ENCODE measurements around the gene CAPN9.

CAPN9 gene

GRCh38 chr1:230824551-230824918 lies 77.3 kb downstream of the CAPN9 start:
- H3K4me1 Mint-ChIP-seq (ENCODE audit: low read depth): no peaks in the 10 kb centered on the region
- no peaks in the 10 kb centered on the region for H3K36me3 Mint-ChIP-seq
- no peak overlapping the region for H3K4me3 Mint-ChIP-seq
- H3K9me3 Mint-ChIP-seq (ENCODE audit: low read depth): no peaks in the 10 kb centered on the region
- H3K27me3 Mint-ChIP-seq: no peaks in the 10 kb centered on the region
- H3K27ac Mint-ChIP-seq: no peak overlapping the region

- no peaks in the 10 kb centered on the region for H3K36me3 Mint-ChIP-seq
- no peaks in the 10 kb centered on the region for H3K4me1 Mint-ChIP-seq (ENCODE audit: low read depth)
- H3K9me3 Mint-ChIP-seq (ENCODE audit: low read depth): no peaks in the 10 kb centered on the region
- H3K27ac Mint-ChIP-seq: no peak overlapping the region
- no peaks in the 10 kb centered on the region for H3K27me3 Mint-ChIP-seq
- no peak overlapping the region for H3K4me3 Mint-ChIP-seq
Observed at GRCh38 chr1:230824919-230825721, 77.9 kb downstream of the CAPN9 start.

DNA sequence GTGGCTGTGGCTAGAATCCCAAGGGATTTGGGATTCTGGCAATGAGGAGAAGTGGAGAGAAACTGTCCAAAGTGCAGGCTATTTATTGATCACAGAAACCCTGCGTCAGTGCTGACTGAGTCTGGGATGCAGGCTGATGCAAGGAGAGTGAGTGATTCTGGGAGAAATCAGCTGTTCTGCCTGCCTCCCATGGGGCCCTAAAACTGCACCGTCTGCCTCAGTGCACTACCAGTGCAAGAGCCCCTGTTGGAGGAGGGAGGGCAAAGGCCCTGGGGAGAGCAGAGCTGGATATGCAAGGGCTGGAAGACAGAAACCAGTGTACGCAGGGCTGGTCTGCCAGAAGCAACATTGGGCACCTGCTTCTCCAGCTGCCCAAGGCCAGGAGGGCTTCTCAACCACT lies 78.6 kb downstream of the CAPN9 start:
- H3K36me3 Mint-ChIP-seq: no peaks in the 10 kb centered on the region
- no peak overlapping the region for H3K4me3 Mint-ChIP-seq
- no peak overlapping the region for H3K27ac Mint-ChIP-seq
- H3K27me3 Mint-ChIP-seq: no peaks in the 10 kb centered on the region
- H3K9me3 Mint-ChIP-seq (ENCODE audit: low read depth): no peaks in the 10 kb centered on the region
- H3K4me1 Mint-ChIP-seq (ENCODE audit: low read depth): no peaks in the 10 kb centered on the region

- no peaks in the 10 kb centered on the region for H3K4me1 Mint-ChIP-seq (ENCODE audit: low read depth)
- no peaks in the 10 kb centered on the region for H3K36me3 Mint-ChIP-seq
- H3K9me3 Mint-ChIP-seq (ENCODE audit: low read depth): no peaks in the 10 kb centered on the region
- H3K27ac Mint-ChIP-seq: no peak overlapping the region
- no peaks in the 10 kb centered on the region for H3K27me3 Mint-ChIP-seq
- no peak overlapping the region for H3K4me3 Mint-ChIP-seq
Observed at GRCh38 chr1:230826166-230826875, 79.1 kb downstream of the CAPN9 start.

DNA sequence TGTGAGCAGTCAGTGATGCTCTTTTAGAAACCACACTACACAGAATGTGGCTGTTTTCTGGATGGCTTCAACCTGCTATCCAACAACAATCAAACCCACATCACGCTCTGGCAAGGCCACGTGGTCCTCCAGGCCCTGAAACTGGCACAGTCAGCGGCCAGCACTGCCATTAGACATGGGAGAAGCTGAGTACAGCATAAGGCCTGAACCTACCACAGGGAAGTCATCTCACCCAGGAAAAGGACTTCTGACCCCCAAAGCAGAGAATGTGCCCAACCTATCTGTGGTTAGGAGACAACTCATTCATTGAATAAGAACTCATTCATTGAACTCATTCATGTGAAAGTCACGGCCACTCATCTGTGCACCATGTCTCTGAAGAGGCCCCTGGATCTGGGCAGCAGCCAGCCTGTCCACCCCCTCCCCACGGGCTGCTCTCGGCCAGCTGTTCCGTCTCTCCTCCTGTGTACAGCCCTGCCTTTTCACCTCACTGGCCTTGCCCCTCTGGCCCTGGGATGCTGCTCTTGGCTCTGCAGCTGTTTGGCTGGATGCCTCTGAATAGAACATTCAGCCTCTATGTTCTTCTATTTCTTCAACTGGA lies 80.0 kb downstream of the CAPN9 start:
- H3K27me3 Mint-ChIP-seq: no peaks in the 10 kb centered on the region
- H3K4me3 Mint-ChIP-seq: no peak overlapping the region
- H3K36me3 Mint-ChIP-seq: no peaks in the 10 kb centered on the region
- H3K4me1 Mint-ChIP-seq (ENCODE audit: low read depth): no peaks in the 10 kb centered on the region
- peaks cover 4% of the 10 kb centered on the region for H3K9me3 Mint-ChIP-seq (ENCODE audit: low read depth)
- H3K27ac Mint-ChIP-seq: no peak overlapping the region

DNA sequence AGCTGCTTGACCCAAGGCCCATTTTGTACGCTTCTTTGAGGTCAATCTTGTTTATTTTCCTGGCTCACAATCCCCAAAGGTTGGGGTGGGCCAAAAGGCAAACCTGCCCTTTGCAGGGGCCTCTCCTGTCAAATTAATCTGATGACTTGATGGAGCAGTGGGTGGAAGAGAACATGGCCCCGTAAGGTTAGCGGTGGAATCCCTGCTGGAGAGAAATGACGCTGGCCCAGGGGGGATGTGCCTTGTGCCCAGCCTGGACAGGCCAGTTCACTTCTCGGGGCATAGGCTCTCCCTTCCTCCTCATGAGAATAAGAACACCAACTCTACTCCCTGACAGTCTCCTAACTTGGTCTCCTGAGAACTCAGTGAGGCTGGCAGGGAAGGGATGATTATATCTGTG lies 80.6 kb downstream of the CAPN9 start:
- no peak overlapping the region for H3K27ac Mint-ChIP-seq
- no peak overlapping the region for H3K4me3 Mint-ChIP-seq
- H3K4me1 Mint-ChIP-seq (ENCODE audit: low read depth): no peaks in the 10 kb centered on the region
- H3K36me3 Mint-ChIP-seq: no peaks in the 10 kb centered on the region
- no peaks in the 10 kb centered on the region for H3K27me3 Mint-ChIP-seq
- H3K9me3 Mint-ChIP-seq (ENCODE audit: low read depth): peaks cover 5% of the 10 kb centered on the region

GRCh38 chr1:230828421-230828820 lies 81.2 kb downstream of the CAPN9 start:
- Mint-ChIP-seq H3K36me3 (no peaks in the 10 kb centered on the region), H3K9me3 (ENCODE audit: low read depth) (peaks cover 5% of the 10 kb centered on the region), H3K4me1 (ENCODE audit: low read depth) (no peaks in the 10 kb centered on the region), H3K4me3 (no peak overlapping the region), H3K27me3 (no peaks in the 10 kb centered on the region), H3K27ac (no peak overlapping the region)

DNA sequence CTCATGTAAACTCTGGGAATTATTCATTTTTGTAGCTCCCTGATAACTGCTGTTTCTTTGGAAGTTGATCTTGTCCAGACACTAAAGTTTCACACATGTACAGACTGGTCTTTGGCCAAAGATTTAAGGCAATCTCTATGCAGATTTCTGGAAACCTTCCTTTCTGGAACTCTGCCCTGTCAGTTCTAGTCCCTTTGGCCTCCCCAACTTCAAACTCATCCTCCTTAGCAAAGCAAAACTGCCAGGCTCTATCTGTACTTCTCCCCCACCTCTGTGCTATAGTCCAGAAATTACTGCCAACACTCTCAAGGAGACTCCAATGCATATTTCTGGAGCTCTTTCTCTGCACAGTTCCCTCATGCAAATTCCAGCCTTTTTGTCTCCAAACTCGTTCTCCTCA lies 84.6 kb downstream of the CAPN9 start:
- no peaks in the 10 kb centered on the region for H3K4me1 Mint-ChIP-seq (ENCODE audit: low read depth)
- H3K9me3 Mint-ChIP-seq (ENCODE audit: low read depth): peaks cover 5% of the 10 kb centered on the region
- no peak overlapping the region for H3K4me3 Mint-ChIP-seq
- no peaks in the 10 kb centered on the region for H3K36me3 Mint-ChIP-seq
- no peak overlapping the region for H3K27ac Mint-ChIP-seq
- no peaks in the 10 kb centered on the region for H3K27me3 Mint-ChIP-seq

- H3K27ac Mint-ChIP-seq: no peak overlapping the region
- no peak overlapping the region for H3K4me3 Mint-ChIP-seq
- H3K27me3 Mint-ChIP-seq: no peaks in the 10 kb centered on the region
- no peaks in the 10 kb centered on the region for H3K36me3 Mint-ChIP-seq
- peaks cover 5% of the 10 kb centered on the region for H3K9me3 Mint-ChIP-seq (ENCODE audit: low read depth)
- H3K4me1 Mint-ChIP-seq (ENCODE audit: low read depth): no peaks in the 10 kb centered on the region
Observed at GRCh38 chr1:230832476-230832875, 85.3 kb downstream of the CAPN9 start.

- Mint-ChIP-seq H3K27ac (no peak overlapping the region), H3K27me3 (no peaks in the 10 kb centered on the region), H3K36me3 (peaks cover 3% of the 10 kb centered on the region), H3K4me1 (ENCODE audit: low read depth) (no peaks in the 10 kb centered on the region), H3K9me3 (ENCODE audit: low read depth) (peaks cover 5% of the 10 kb centered on the region), H3K4me3 (no peak overlapping the region)
Observed at GRCh38 chr1:230833511-230833910, 86.3 kb downstream of the CAPN9 start.

- no peak overlapping the region for H3K27ac Mint-ChIP-seq
- H3K36me3 Mint-ChIP-seq: peaks cover 9% of the 10 kb centered on the region
- H3K9me3 Mint-ChIP-seq (ENCODE audit: low read depth): peaks cover 5% of the 10 kb centered on the region
- no peak overlapping the region for H3K4me3 Mint-ChIP-seq
- H3K4me1 Mint-ChIP-seq (ENCODE audit: low read depth): no peaks in the 10 kb centered on the region
- H3K27me3 Mint-ChIP-seq: no peaks in the 10 kb centered on the region
Observed at GRCh38 chr1:230834292-230834691, 87.1 kb downstream of the CAPN9 start.

DNA sequence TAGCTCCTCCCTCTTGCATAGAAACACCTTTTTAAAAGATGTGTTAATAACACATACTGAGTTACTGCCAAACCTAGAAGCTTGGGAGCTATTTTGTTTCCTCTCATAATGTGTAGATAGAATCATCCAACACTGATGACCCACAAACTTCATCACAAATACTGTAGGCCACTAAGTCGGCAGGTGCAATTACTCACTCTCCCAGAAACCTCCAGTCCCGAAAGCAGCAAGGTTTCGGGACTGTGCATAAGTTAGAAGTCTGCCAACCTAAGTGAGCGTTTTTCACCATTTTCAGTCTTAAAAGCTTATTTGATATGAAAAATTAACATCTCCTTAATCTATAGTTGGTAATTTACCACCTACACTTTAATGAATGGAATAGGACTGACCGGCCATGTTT lies 89.2 kb downstream of the CAPN9 start:
- no peak overlapping the region for H3K4me3 Mint-ChIP-seq
- no peaks in the 10 kb centered on the region for H3K27me3 Mint-ChIP-seq
- peaks cover 5% of the 10 kb centered on the region for H3K9me3 Mint-ChIP-seq (ENCODE audit: low read depth)

GRCh38 chr1:230836793-230837192 lies 89.6 kb downstream of the CAPN9 start:
- no peaks in the 10 kb centered on the region for H3K4me1 Mint-ChIP-seq (ENCODE audit: low read depth)
- H3K27ac Mint-ChIP-seq: no peak overlapping the region
- H3K36me3 Mint-ChIP-seq: peaks cover 21% of the 10 kb centered on the region
- no peak overlapping the region for H3K4me3 Mint-ChIP-seq
- H3K9me3 Mint-ChIP-seq (ENCODE audit: low read depth): peaks cover 5% of the 10 kb centered on the region
- H3K27me3 Mint-ChIP-seq: no peaks in the 10 kb centered on the region

More for the DNA sequence above, 89.2 kb downstream of the CAPN9 start:
- Mint-ChIP-seq H3K36me3 (peaks cover 21% of the 10 kb centered on the region), H3K27ac (no peak overlapping the region), H3K4me1 (ENCODE audit: low read depth) (no peaks in the 10 kb centered on the region)

GRCh38 chr1:230839173-230839572 lies 92.0 kb downstream of the CAPN9 start:
- Mint-ChIP-seq H3K27ac (no peak overlapping the region), H3K4me1 (ENCODE audit: low read depth) (no peaks in the 10 kb centered on the region), H3K4me3 (no peak overlapping the region), H3K27me3 (no peaks in the 10 kb centered on the region), H3K36me3 (peaks cover 30% of the 10 kb centered on the region), H3K9me3 (ENCODE audit: low read depth) (no peaks in the 10 kb centered on the region)

- H3K4me3 Mint-ChIP-seq: no peak overlapping the region
- no peak overlapping the region for H3K27ac Mint-ChIP-seq
- no peaks in the 10 kb centered on the region for H3K9me3 Mint-ChIP-seq (ENCODE audit: low read depth)
- H3K4me1 Mint-ChIP-seq (ENCODE audit: low read depth): no peaks in the 10 kb centered on the region
- no peaks in the 10 kb centered on the region for H3K27me3 Mint-ChIP-seq
- peaks cover 33% of the 10 kb centered on the region for H3K36me3 Mint-ChIP-seq
Observed at GRCh38 chr1:230842801-230843200, 95.6 kb downstream of the CAPN9 start.

All from activated naive CD8-positive, alpha-beta T cell (primary cell).